Aorta (tissue), 5 donors: ENCODE measurements around the gene KRTAP10-7. TPM values are rescaled to one million over a fixed set of nuclear protein-coding genes. Genes with fewer than 3 reads are reported as not detected.
"Not testable (repeated sequence)": the region's sequence is repeated elsewhere in the genome, so short reads cannot be mapped to it uniquely, and the experiment has no call there.

Experiments used
- ATAC-seq: fragments of 200-7000 bp; cut with Tn5 transposase; one replicate; pipeline ENCODE4 v1.9.1; 2022; ENCODE audit warnings: moderate library complexity; ENCODE audit not compliant: low FRiP score
- DNase-seq, 2 donors: peaks; one replicate each; pipeline ENCODE4 v3.0.0-alpha.2; 2020
- H3K27ac ChIP-seq, 2 donors: one replicate each; pipeline ENCODE4 v1.5.1; 2013; ENCODE audit warnings: low read length in 2 of 2, mild to moderate bottlenecking in 2 of 2, moderate library complexity in 2 of 2, control low read depth in 1 of 2, inconsistent platforms in 1 of 2, low read depth in 1 of 2
- H3K27me3 ChIP-seq, 2 donors: one replicate each; pipeline ENCODE4 v1.6.1; 2013; ENCODE audit warnings: control low read depth in 1 of 2, low read length in 1 of 2, mild to moderate bottlenecking in 1 of 2, moderate library complexity in 1 of 2; ENCODE audit not compliant: insufficient read depth in 2 of 2, control insufficient read depth in 1 of 2
- H3K36me3 ChIP-seq, 2 donors: one replicate each; pipeline ENCODE4 v1.6.1; 2013; ENCODE audit warnings: control low read depth in 1 of 2, low read length in 1 of 2, mild to moderate bottlenecking in 1 of 2; ENCODE audit not compliant: insufficient read depth in 2 of 2, control insufficient read depth in 1 of 2
- H3K4me1 ChIP-seq, 2 donors: one replicate each; pipeline ENCODE4 v1.6.1; 2013; ENCODE audit warnings: low read length in 2 of 2, control low read depth in 1 of 2, mild to moderate bottlenecking in 1 of 2, moderate library complexity in 1 of 2; ENCODE audit not compliant: insufficient read depth in 2 of 2, control insufficient read depth in 1 of 2
- H3K4me3 ChIP-seq, 2 donors: one replicate each; pipeline ENCODE4 v1.5.1; 2013; ENCODE audit warnings: low read length in 2 of 2, control low read depth in 1 of 2, mild to moderate bottlenecking in 1 of 2
- H3K9me3 ChIP-seq: one replicate; pipeline ENCODE4 v1.6.1; 2013; ENCODE audit warnings: mild to moderate bottlenecking, low read length; ENCODE audit not compliant: control insufficient read depth
- WGBS, 2 donors: extraction: QIAGEN DNeasy Blood & Tissue Kit; methylation state at CpG; one replicate each; pipeline ENCODE4 v1.1.7; 2013; 5-methylcytosine and 5-hydroxymethylcytosine counted together
- intact Hi-C, 2 donors: fragments of 100-400 bp; cut with DNase I; formaldehyde crosslinking; loops; one replicate each; pipeline versions ENCODE4 v1.14.2 to v1.15.0; 2022
- polyA plus RNA-seq, 2 donors: library from polyadenylated mRNA; stranded (reverse); fragments of 200-250 nt; gene quantifications; one replicate each; pipeline ENCODE4 v1.2.3, GENCODE V29; 2013
- total RNA-seq, 2 donors: library from RNA; stranded (reverse); fragmentation: NEBNext Ultra II Directional; extraction: Animal tissue kit (Norgen Biotek cat#: 25700); gene quantifications; one replicate each; pipeline ENCODE4 v1.2.1, GENCODE V29; 2021
- donor health status: healthy with polysubstance abuse.
- donor health status: Bipolar disorder and iron deficiency.
- donor health status: DM: no; HTN: no; CAD: no.
- donor health status: DM: no; HTN: no; CAD: no.
- donor health status: DM: yes; HTN: yes; CAD: no.

The KRTAP10-7 gene
- total and polyA plus RNA-seq, 4 donors: not detected

GRCh38 chr21:44583089-44583799, 17.2 kb upstream of the KRTAP10-7 start:
- Histone ChIP-seq H3K4me1 (no peaks in the 10 kb centered on the region), H3K36me3 (no peaks in the 10 kb centered on the region), H3K27me3 (no peaks in the 10 kb centered on the region), H3K4me3 (no peak overlapping the region), H3K9me3 (peaks cover 6% of the 10 kb centered on the region), H3K27ac (no peak overlapping the region)
- ATAC-seq (no peak), DNase-seq (no peak)
- WGBS, 2 donors: 0 to 5% methylated on average over 11 of the region's 11 CpGs
- intact Hi-C loops: no loop called here

GRCh38 chr21:44583800-44584147, 16.6 kb upstream of the KRTAP10-7 start:
- H3K36me3 ChIP-seq: no peaks in the 10 kb centered on the region
- ATAC-seq (no peak), DNase-seq (no peak)
- no peak overlapping the region for H3K27ac ChIP-seq
- 74 to 79% methylated on average over 6 of the region's 6 CpGs for WGBS, 2 donors
- H3K9me3 ChIP-seq: peaks cover 6% of the 10 kb centered on the region
- no peaks in the 10 kb centered on the region for H3K4me1 ChIP-seq
- H3K27me3 ChIP-seq: no peaks in the 10 kb centered on the region
- intact Hi-C loops: no loop called here
- no peak overlapping the region for H3K4me3 ChIP-seq

DNA sequence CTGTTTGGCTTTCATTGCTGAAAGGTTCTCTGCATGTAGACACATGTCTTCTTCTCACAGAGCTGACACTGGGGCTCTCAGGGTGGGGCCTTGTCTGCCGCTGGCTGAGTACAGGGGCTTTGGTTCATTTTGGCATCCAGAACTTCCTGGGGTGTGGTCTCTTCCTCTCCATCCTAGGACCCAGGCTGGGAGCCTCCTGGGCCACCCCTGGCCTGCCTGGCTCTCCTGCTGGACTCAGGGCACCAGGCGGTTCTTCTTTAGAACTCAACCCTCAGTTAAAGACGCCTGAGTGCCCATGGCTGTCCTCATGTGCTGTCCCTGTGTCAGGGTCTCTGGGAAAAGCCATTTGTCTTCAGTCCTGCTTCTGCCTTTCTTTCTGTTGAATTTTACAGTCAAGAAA, 14.5 kb upstream of the KRTAP10-7 start:
- no peaks in the 10 kb centered on the region for H3K36me3 ChIP-seq
- ATAC-seq (no peak), DNase-seq (peak in 1 of 2 donors; percentile 34)
- WGBS, 2 donors: 87 to 89% methylated on average over 3 of the region's 3 CpGs
- no peak overlapping the region for H3K27ac ChIP-seq
- H3K4me1 ChIP-seq: no peaks in the 10 kb centered on the region
- H3K27me3 ChIP-seq: no peaks in the 10 kb centered on the region
- intact Hi-C loops: no loop called here
- no peak overlapping the region for H3K4me3 ChIP-seq
- peaks cover 4% of the 10 kb centered on the region for H3K9me3 ChIP-seq

- H3K36me3 ChIP-seq: no peaks in the 10 kb centered on the region
- DNase-seq (no peak), ATAC-seq (no peak)
- intact Hi-C loops: no loop called here
- H3K27me3 ChIP-seq: no peaks in the 10 kb centered on the region
- H3K4me1 ChIP-seq: no peaks in the 10 kb centered on the region
- no peak overlapping the region for H3K4me3 ChIP-seq
- 96 to 97% methylated on average over 2 of the region's 2 CpGs for WGBS, 2 donors
- peaks cover 2% of the 10 kb centered on the region for H3K9me3 ChIP-seq
- no peak overlapping the region for H3K27ac ChIP-seq
Measured at GRCh38 chr21:44589094-44589493, 11.3 kb upstream of the KRTAP10-7 start.

- no peaks in the 10 kb centered on the region for H3K4me1 ChIP-seq
- DNase-seq: peak in 1 of 2 donors; percentile 64
- no peaks in the 10 kb centered on the region for H3K27me3 ChIP-seq
- 80% methylated on average over 24 of the region's 24 CpGs for WGBS, 2 donors
- H3K9me3 ChIP-seq: peaks cover 2% of the 10 kb centered on the region
- H3K36me3 ChIP-seq: no peaks in the 10 kb centered on the region
- H3K4me3 ChIP-seq: no peak overlapping the region
- no peak overlapping the region for H3K27ac ChIP-seq
- no peak for ATAC-seq
- intact Hi-C loops: no loop called here
Measured at GRCh38 chr21:44589586-44590305, 10.7 kb upstream of the KRTAP10-7 start.

DNA sequence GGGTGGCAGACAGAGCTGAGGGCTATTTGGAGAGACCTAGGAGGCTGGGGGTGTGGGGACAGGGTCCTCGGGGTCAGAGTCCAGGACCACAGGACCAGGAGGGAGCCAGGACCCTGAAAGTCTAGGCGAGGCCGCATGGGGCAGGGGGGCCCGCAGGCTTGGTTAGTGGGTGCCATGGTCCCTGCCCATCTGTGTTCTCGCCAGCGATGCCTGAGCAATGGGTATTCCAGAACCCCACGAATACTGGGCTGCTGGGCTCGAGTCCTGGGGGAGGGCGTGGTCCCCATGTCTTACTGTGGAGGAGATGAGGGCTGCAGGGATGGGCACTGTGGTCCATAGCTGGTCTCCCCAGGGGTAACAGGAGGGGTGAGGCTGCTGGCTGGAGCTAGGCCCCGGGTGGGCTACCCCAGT, 10.1 kb upstream of the KRTAP10-7 start:
- H3K4me3 ChIP-seq: no peak overlapping the region
- H3K27ac ChIP-seq: no peak overlapping the region
- DNase-seq (peak in 1 of 2 donors; percentile 75), ATAC-seq (no peak)
- WGBS, 2 donors: 81 to 83% methylated on average over 7 to 10 of the region's 10 CpGs
- H3K4me1 ChIP-seq: no peaks in the 10 kb centered on the region
- peaks cover 2% of the 10 kb centered on the region for H3K9me3 ChIP-seq
- intact Hi-C loops: no loop called here
- H3K36me3 ChIP-seq: no peaks in the 10 kb centered on the region
- no peaks in the 10 kb centered on the region for H3K27me3 ChIP-seq

GRCh38 chr21:44590897-44591800, 9.2 kb upstream of the KRTAP10-7 start:
- 31 to 35% methylated on average over 14 to 19 of the region's 19 CpGs for WGBS, 2 donors
- H3K4me3 ChIP-seq, H3K27me3 ChIP-seq, H3K9me3 ChIP-seq, ATAC-seq, intact Hi-C loops, H3K36me3 ChIP-seq, H3K4me1 ChIP-seq, H3K27ac ChIP-seq: not testable (repeated sequence)
- DNase-seq: peak in 1 of 2 donors; percentile 38

DNA sequence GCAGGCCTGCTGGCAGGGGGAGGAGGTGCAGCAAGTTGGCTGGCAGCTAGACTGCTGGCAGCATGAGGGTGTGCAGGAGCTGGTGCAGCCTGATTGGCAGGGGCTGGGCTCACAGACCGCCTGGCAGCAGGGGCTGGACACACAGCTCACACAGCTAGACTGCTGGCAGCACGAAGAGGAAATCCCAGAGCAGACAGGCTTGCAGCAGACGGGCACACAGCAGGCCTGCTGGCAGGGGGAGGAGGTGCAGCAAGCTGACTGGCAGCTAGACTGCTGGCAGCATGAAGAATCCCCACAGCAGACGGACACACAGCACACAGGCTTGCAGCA, 8.6 kb upstream of the KRTAP10-7 start:
- intact Hi-C loops, H3K4me3 ChIP-seq, H3K9me3 ChIP-seq, H3K27me3 ChIP-seq, H3K27ac ChIP-seq, H3K4me1 ChIP-seq, H3K36me3 ChIP-seq, ATAC-seq: not testable (repeated sequence)
- peak in 1 of 2 donors; percentile 38 for DNase-seq
- 0 to 7% methylated on average over 3 to 4 of the region's 4 CpGs for WGBS, 2 donors
